Colonic mucosa (tissue), 4 donors: Measurements from ENCODE around the gene SSBP4. TPM values are rescaled to one million over a fixed set of nuclear protein-coding genes. Genes with fewer than 3 reads are reported as not detected.

Experiments
- DNase-seq: peaks from one replicate; pipeline ENCODE4 v3.0.0-alpha.2; 2020
- H3K27ac ChIP-seq: fragments of 200-600 bp; one replicate; pipeline ENCODE4 v1.8.0; 2021
- H3K27me3 ChIP-seq: fragments of 200-600 bp; one replicate; pipeline ENCODE4 v1.8.0; 2021
- H3K36me3 ChIP-seq: fragments of 200-600 bp; one replicate; pipeline ENCODE4 v1.8.0; 2021
- H3K4me1 ChIP-seq: fragments of 200-600 bp; one replicate; pipeline ENCODE4 v1.8.0; 2021; ENCODE audit warnings: mild to moderate bottlenecking
- H3K4me3 ChIP-seq: fragments of 200-600 bp; one replicate; pipeline ENCODE4 v1.8.0; 2021
- H3K9ac ChIP-seq, 2 donors: one replicate each; pipeline ENCODE4 v1.7.0; 2013; ENCODE audit warnings: control low read depth in 2 of 2, low read depth in 2 of 2, low read length in 2 of 2
- H3K9me3 ChIP-seq: fragments of 200-600 bp; one replicate; pipeline ENCODE4 v1.8.0; 2021
- intact Hi-C: fragments of 100-400 bp; cut with DNase I; formaldehyde crosslinking; loops from one replicate; pipeline ENCODE4 v1.14.1; 2022
- total RNA-seq, 2 donors: library from RNA; stranded (reverse); fragmentation: NEBNext Ultra II Directional in 1 of 2; extraction: Animal tissue kit (Norgen Biotek cat#: 25700) in 1 of 2; gene quantifications; one replicate each; pipeline ENCODE4 v1.2.1, GENCODE V29; 2021
- TF ChIP-seq, protein P1 (sequence below): fragments of 200-600 bp; IDR thresholded peaks from one replicate; pipeline ENCODE4 v1.8.0; 2022; ENCODE audit warnings: antibody characterized with exemption, mild to moderate bottlenecking
- donor health status: healthy.
- donor health status: DM: no; HTN: no; CAD: no.
- donor health status: DM: no; HTN: no; CAD: no.

SSBP4 gene
- total RNA-seq, 2 donors from 2014 or later: 40.1 to 77.3 TPM

DNA sequence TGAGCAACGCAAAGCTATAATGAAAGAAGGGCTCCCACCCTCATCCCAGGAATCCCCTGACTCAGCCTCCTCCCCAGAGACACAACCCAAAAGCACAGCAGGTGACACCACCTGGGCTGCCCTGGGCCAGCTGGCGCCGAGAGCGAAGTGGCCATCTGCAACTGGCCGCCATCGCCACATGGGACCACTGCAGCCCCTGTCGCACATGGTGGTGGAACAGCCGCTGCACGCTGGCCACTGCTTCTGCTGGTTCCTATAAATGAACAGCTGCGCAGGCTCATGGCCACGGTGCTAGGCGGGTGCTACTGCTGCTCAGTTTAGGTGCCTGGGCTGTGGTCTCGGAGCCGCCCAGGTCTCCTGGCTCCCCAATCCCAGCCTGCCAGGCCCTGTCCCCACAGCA, 30.4 kb downstream of the SSBP4 start:
- Histone ChIP-seq H3K27me3 (no peaks in the 10 kb centered on the region), H3K9me3 (no peaks in the 10 kb centered on the region), H3K27ac (no peak overlapping the region), H3K36me3 (peaks cover 9% of the 10 kb centered on the region), H3K4me1 (peaks cover 6% of the 10 kb centered on the region), H3K4me3 (no peak overlapping the region), H3K9ac (no peak overlapping the region)
- DNase-seq: no peak
- intact Hi-C loops: no loop called here
- TF ChIP-seq, protein P1, sequence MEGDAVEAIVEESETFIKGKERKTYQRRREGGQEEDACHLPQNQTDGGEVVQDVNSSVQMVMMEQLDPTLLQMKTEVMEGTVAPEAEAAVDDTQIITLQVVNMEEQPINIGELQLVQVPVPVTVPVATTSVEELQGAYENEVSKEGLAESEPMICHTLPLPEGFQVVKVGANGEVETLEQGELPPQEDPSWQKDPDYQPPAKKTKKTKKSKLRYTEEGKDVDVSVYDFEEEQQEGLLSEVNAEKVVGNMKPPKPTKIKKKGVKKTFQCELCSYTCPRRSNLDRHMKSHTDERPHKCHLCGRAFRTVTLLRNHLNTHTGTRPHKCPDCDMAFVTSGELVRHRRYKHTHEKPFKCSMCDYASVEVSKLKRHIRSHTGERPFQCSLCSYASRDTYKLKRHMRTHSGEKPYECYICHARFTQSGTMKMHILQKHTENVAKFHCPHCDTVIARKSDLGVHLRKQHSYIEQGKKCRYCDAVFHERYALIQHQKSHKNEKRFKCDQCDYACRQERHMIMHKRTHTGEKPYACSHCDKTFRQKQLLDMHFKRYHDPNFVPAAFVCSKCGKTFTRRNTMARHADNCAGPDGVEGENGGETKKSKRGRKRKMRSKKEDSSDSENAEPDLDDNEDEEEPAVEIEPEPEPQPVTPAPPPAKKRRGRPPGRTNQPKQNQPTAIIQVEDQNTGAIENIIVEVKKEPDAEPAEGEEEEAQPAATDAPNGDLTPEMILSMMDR: no peak

DNA sequence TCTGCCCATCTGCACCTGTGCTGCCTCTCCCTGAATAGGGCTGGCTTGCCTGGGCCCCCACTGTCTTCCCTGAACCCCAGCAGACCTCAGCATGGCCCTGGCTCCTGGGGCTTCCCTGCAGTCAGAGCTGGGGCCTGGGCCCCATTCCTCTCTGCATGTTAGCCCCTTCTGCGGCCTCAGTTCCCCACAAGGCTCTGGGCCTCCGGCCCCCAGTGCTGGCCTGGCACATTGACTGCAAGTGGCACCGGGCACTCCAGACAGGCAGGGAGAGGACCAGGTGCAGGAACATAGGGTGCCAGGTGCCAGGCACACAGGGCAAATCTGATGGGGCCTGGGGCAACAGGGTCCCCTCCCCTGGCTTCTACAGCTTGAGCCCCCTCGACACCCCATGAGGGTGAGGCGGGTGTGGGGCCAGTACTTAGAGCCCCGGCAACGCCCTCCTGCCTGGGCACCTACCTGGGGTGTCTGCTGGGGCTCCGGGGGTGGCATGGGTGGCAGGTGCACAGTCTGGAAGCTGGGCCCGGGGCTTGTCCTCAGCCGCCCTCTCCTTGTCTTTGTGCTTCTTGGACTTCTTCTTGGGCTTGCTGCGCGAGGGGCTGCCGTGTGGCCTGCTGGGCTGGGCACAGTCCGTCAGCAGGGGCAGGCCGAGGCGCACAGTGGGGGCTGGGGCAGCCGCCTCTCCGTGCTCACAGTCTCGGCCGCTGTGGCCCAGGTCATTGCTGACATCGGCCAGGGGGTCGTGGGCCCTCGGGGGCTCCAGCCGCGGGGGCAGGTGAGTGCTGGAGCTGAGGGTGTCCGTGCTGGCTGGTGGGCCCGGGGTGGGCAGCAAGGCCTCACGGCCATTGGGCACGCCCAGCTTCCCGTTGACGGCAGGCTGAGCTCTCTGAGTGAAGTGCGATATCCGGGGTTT, 31.1 kb downstream of the SSBP4 start:
- TF ChIP-seq, protein P1: no peak
- H3K36me3 ChIP-seq: peaks cover 9% of the 10 kb centered on the region
- DNase-seq: no peak
- H3K9me3 ChIP-seq: no peaks in the 10 kb centered on the region
- H3K27ac ChIP-seq: no peak overlapping the region
- H3K4me1 ChIP-seq: peaks cover 6% of the 10 kb centered on the region
- no peak overlapping the region for H3K4me3 ChIP-seq
- intact Hi-C loops: loop anchor here (10.0 kb wide), 2 partner anchors 115 to 395 kb away; no protein-coding TSS in a partner anchor
- no peak overlapping the region for H3K9ac ChIP-seq
- H3K27me3 ChIP-seq: no peaks in the 10 kb centered on the region

- no peaks in the 10 kb centered on the region for H3K9me3 ChIP-seq
- H3K9ac ChIP-seq: no peak overlapping the region
- peak; percentile 90 for DNase-seq
- H3K4me1 ChIP-seq: no peaks in the 10 kb centered on the region
- TF ChIP-seq, protein P1: peak; percentile 99
- no peak overlapping the region for H3K4me3 ChIP-seq
- H3K27ac ChIP-seq: no peak overlapping the region
- H3K36me3 ChIP-seq: peaks cover 13% of the 10 kb centered on the region
- H3K27me3 ChIP-seq: no peaks in the 10 kb centered on the region
- intact Hi-C loops: loop anchor here (10.0 kb wide), 2 partner anchors 114 to 394 kb away; no protein-coding TSS in a partner anchor
Measured at GRCh38 chr19:18450931-18451836, 32.0 kb downstream of the SSBP4 start.

GRCh38 chr19:18452386-18452785, 33.2 kb downstream of the SSBP4 start:
- H3K27ac ChIP-seq: no peak overlapping the region
- H3K36me3 ChIP-seq: peaks cover 13% of the 10 kb centered on the region
- intact Hi-C loops: loop anchor here (10.0 kb wide), 2 partner anchors 112 to 392 kb away; no protein-coding TSS in a partner anchor
- DNase-seq: no peak
- no peak overlapping the region for H3K9ac ChIP-seq
- no peaks in the 10 kb centered on the region for H3K9me3 ChIP-seq
- no peak overlapping the region for H3K4me3 ChIP-seq
- H3K4me1 ChIP-seq: no peaks in the 10 kb centered on the region
- TF ChIP-seq, protein P1: no peak
- H3K27me3 ChIP-seq: no peaks in the 10 kb centered on the region
